Testis (tissue), 3 donors: ENCODE data around the gene TMIE. TPM values are rescaled to one million over a fixed set of nuclear protein-coding genes. Genes with fewer than 3 reads are reported as not detected.
"Not testable (repeated sequence)": the region's sequence is repeated elsewhere in the genome, so short reads cannot be mapped to it uniquely, and the experiment has no call there.

Experiments used
- DNase-seq: peaks from one replicate; pipeline ENCODE4 v3.0.0-alpha.2; 2019
- H3K27ac ChIP-seq, 2 donors: fragments of 200-600 bp; sonication (generic); one replicate each; pipeline ENCODE4 v1.5.1; 2019
- H3K27me3 ChIP-seq: fragments of 200-600 bp; sonication (generic); one replicate; pipeline ENCODE4 v1.5.1; 2019
- H3K36me3 ChIP-seq: fragments of 200-600 bp; sonication (generic); one replicate; pipeline ENCODE4 v1.5.1; 2017; ENCODE audit warnings: low read depth; ENCODE audit errors: missing control alignments
- H3K4me1 ChIP-seq: fragments of 200-600 bp; sonication (generic); one replicate; pipeline ENCODE4 v1.5.1; 2019
- H3K4me3 ChIP-seq, 2 donors: fragments of 200-600 bp; sonication (generic); one replicate each; pipeline ENCODE4 v1.5.1; 2017 to 2019
- H3K9me3 ChIP-seq: fragments of 200-600 bp; sonication (generic); one replicate; pipeline ENCODE4 v1.5.1; 2017
- CTCF ChIP-seq, 3 experiments: fragments of 450-650 bp in 2 of 3; fragments of 200-600 bp in 1 of 3; sonication (generic) in 1 of 3; IDR thresholded peaks; one replicate each; pipeline ENCODE4 v1.5.1; 2016 to 2019; ENCODE audit warnings: antibody characterized with exemption in 3 of 3, mild to moderate bottlenecking in 2 of 3, moderate library complexity in 1 of 3
- POLR2A ChIP-seq: fragments of 450-650 bp; IDR thresholded peaks from one replicate; pipeline ENCODE4 v1.6.1; 2017; ENCODE audit warnings: antibody characterized with exemption, mild to moderate bottlenecking, moderate library complexity
- WGBS, 2 donors: methylation state at CpG; one replicate each; pipeline ENCODE4 v1.1.5; 2018; 5-methylcytosine and 5-hydroxymethylcytosine counted together
- intact Hi-C: fragments of 100-400 bp; cut with DNase I; formaldehyde crosslinking; loops from one replicate; pipeline ENCODE4 v1.15.1; 2023; ENCODE audit warnings: low total_unique reads
- polyA plus RNA-seq: library from polyadenylated mRNA; stranded (reverse); fragments of 350-450 nt; fragmentation: Illumina TruSeq; extraction: RNeasy Lipid Tissue Mini Kit (QIAGEN cat#74804); gene quantifications from one replicate; pipeline ENCODE4 v1.2.3, GENCODE V29; 2014; ENCODE audit warnings: low read depth, low replicate concordance; ENCODE audit not compliant: insufficient read depth
- total RNA-seq, 2 donors: library from RNA; depleted of rRNA; stranded (reverse); fragments of >200 nt; gene quantifications; one replicate each; pipeline ENCODE4 v1.2.3, GENCODE V29; 2016

The TMIE gene
- total and polyA plus RNA-seq, 3 donors from 2014 or later, result 1.5 to 2.3 (median 1.8) TPM

DNA sequence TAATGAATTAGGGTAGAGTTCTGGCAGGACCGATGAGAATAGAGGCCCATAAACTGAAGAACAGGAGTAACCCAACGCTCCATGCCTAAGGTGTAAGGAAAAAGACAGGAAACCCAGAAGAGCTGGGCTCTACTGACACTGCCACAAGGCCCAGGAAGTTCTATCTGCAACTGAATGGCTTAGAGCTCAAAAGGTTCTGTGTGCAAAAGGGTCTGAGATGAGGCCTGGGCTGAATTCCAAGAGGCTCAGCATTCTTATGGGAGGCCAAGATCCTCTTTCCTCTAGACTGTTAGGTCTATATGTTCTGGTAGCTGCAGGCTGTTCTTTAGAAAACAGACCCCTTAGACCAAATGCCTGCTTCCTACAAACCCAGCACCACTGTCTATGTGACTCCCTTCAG, 47.0 kb downstream of the TMIE start:
- H3K27me3 ChIP-seq, result no peaks in the 10 kb centered on the region
- no peak for DNase-seq
- no peak for TF ChIP-seq CTCF (IDR thresholded peaks at IDR 0.05)
- TF ChIP-seq POLR2A, result no peak
- no peaks in the 10 kb centered on the region for H3K9me3 ChIP-seq
- WGBS, 2 donors, result 88 to 94% methylated on average over 2 of the region's 2 CpGs
- no peaks in the 10 kb centered on the region for H3K4me1 ChIP-seq
- no peak overlapping the region for H3K4me3 ChIP-seq
- no peaks in the 10 kb centered on the region for H3K36me3 ChIP-seq
- H3K27ac ChIP-seq, result no peak overlapping the region
- intact Hi-C loops, result no loop called here

DNA sequence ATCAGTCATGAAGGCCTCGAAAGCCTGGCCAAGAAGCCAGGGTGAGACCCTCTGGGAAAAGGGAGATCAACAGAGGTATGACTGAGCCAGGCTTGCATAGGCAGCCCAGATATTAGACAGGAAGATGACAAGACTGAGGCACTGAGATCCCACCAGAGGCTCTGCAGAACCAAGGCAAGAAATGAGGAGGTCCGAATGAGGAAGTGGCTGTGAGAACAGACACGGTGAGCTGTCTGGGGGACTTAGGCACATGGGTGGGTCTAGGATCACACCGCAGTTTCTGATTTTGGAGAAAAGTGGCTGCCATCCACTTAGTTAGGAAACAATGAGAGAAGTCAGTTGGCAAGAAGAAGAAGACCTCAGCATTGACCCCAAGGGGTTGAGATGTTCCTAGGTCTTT, 47.9 kb downstream of the TMIE start:
- H3K4me3 ChIP-seq, result no peak overlapping the region
- DNase-seq, result no peak
- TF ChIP-seq POLR2A, result no peak
- intact Hi-C loops, result no loop called here
- no peak overlapping the region for H3K27ac ChIP-seq
- no peaks in the 10 kb centered on the region for H3K36me3 ChIP-seq
- 79 to 90% methylated on average over 4 of the region's 4 CpGs for WGBS, 2 donors
- H3K9me3 ChIP-seq, result no peaks in the 10 kb centered on the region
- no peaks in the 10 kb centered on the region for H3K27me3 ChIP-seq
- no peaks in the 10 kb centered on the region for H3K4me1 ChIP-seq

- Histone ChIP-seq H3K27me3 (no peaks in the 10 kb centered on the region), H3K4me3 (peak overlapping the region; percentile 36 to 41), H3K9me3 (no peaks in the 10 kb centered on the region), H3K27ac (no peak overlapping the region), H3K36me3 (no peaks in the 10 kb centered on the region), H3K4me1 (no peaks in the 10 kb centered on the region)
- intact Hi-C loops, result no loop called here
- TF ChIP-seq POLR2A (no peak), CTCF (IDR thresholded peaks at IDR 0.05) (no peak)
- no peak for DNase-seq
- WGBS, 2 donors, result 73 to 74% methylated on average over 7 to 41 of the region's 41 CpGs
These were observed 49.4 kb downstream of the TMIE start for GRCh38 chr3:46750555-46751038.

- intact Hi-C loops, result not testable (repeated sequence)
These were observed 51.9 kb downstream of the TMIE start for GRCh38 chr3:46753127-46753526.

DNA sequence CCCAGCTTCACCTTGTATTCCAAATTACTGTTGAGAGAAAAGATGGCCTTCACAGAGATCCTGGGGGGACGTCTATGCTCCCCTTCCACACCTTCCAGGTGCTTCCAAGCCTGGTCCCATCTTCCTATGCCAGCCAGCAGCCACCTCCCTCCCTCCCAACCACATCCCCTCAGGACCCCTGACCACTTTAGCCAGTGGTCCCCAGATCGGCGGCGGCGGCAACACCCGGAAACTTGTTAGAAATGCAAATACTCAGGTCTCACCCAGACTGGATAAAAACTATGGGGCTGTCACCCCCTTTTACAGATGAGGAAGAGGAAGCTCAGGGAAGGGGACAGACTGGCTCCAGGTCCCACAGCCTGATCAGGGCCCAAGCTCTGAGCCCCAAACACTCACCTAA, 54.5 kb downstream of the TMIE start:
- Histone ChIP-seq H3K4me1 (no peaks in the 10 kb centered on the region), H3K27me3 (no peaks in the 10 kb centered on the region), H3K9me3 (no peaks in the 10 kb centered on the region), H3K4me3 (no peak overlapping the region), H3K27ac (no peak overlapping the region), H3K36me3 (no peaks in the 10 kb centered on the region)
- TF ChIP-seq CTCF (IDR thresholded peaks at IDR 0.05), result no peak
- TF ChIP-seq POLR2A, result no peak
- 81 to 89% methylated on average over 6 of the region's 6 CpGs for WGBS, 2 donors
- no peak for DNase-seq
- intact Hi-C loops, result no loop called here

More at GRCh38 chr3:46753127-46753526, 51.9 kb downstream of the TMIE start:
- DNase-seq, H3K27me3 ChIP-seq, H3K27ac ChIP-seq, H3K36me3 ChIP-seq, H3K4me3 ChIP-seq, H3K9me3 ChIP-seq, H3K4me1 ChIP-seq: not testable (repeated sequence)
- 85 to 93% methylated on average over 5 to 6 of the region's 6 CpGs for WGBS, 2 donors

- no peak for DNase-seq
- intact Hi-C loops, result no loop called here
- 52 to 75% methylated on average over 20 to 29 of the region's 31 CpGs for WGBS, 2 donors
- Histone ChIP-seq H3K9me3 (no peaks in the 10 kb centered on the region), H3K36me3 (no peaks in the 10 kb centered on the region), H3K4me1 (no peaks in the 10 kb centered on the region), H3K27me3 (no peaks in the 10 kb centered on the region), H3K4me3 (peak overlapping the region; percentile 40 to 46), H3K27ac (no peak overlapping the region)
- TF ChIP-seq POLR2A (no peak), CTCF (IDR thresholded peaks at IDR 0.05) (no peak)
These were observed 55.5 kb downstream of the TMIE start for GRCh38 chr3:46756642-46757041.
